HG03045 (cell line): ENCODE measurements around the gene MBLAC2.

Experiments used
- ATAC-seq: cut with Tn5 transposase; IDR thresholded peaks from one replicate; pipeline ENCODE4 v1.9.1; 2021; ENCODE audit warnings: mild to moderate bottlenecking, moderate library complexity; ENCODE audit not compliant: unreplicated experiment

Gene MBLAC2

GRCh38 chr5:90472783-90473395 lies 1.7 kb downstream of the MBLAC2 start:
- ATAC-seq: no peak

- no peak for ATAC-seq
Measured at GRCh38 chr5:90461288-90461687, 13.3 kb downstream of the MBLAC2 start.

- ATAC-seq: no peak
Measured at GRCh38 chr5:90446961-90447360, 27.6 kb downstream of the MBLAC2 start.

GRCh38 chr5:90440644-90441043 lies 33.9 kb downstream of the MBLAC2 start:
- ATAC-seq: no peak

GRCh38 chr5:90438100-90438499 lies 36.5 kb downstream of the MBLAC2 start:
- no peak for ATAC-seq

GRCh38 chr5:90437663-90438062 lies 36.9 kb downstream of the MBLAC2 start:
- no peak for ATAC-seq

GRCh38 chr5:90434116-90434714 lies 40.4 kb downstream of the MBLAC2 start:
- no peak for ATAC-seq

GRCh38 chr5:90424245-90424644 lies 50.3 kb downstream of the MBLAC2 start:
- ATAC-seq: no peak

GRCh38 chr5:90421136-90421535 lies 53.4 kb downstream of the MBLAC2 start:
- ATAC-seq: no peak

GRCh38 chr5:90418214-90418613 lies 56.4 kb downstream of the MBLAC2 start:
- no peak for ATAC-seq

GRCh38 chr5:90410178-90410762 lies 64.3 kb downstream of the MBLAC2 start:
- ATAC-seq: no peak

GRCh38 chr5:90409318-90410177 lies 65.0 kb downstream of the MBLAC2 start, which contains the start of gene CETN3:
Gene CETN3, minus strand, starts transcription at chr5:90409756. Its CDS starts 95 bp downstream, at chr5:90409661.
- ATAC-seq: peak; percentile 94

GRCh38 chr5:90408571-90409317 lies 65.8 kb downstream of the MBLAC2 start:
- ATAC-seq: peak; percentile 1
